ENCODE data around the gene HSD17B14.
A peak's percentile ranks its signal among the peaks of the same experiment; 100 is the strongest.

HSD17B14 gene

DNA sequence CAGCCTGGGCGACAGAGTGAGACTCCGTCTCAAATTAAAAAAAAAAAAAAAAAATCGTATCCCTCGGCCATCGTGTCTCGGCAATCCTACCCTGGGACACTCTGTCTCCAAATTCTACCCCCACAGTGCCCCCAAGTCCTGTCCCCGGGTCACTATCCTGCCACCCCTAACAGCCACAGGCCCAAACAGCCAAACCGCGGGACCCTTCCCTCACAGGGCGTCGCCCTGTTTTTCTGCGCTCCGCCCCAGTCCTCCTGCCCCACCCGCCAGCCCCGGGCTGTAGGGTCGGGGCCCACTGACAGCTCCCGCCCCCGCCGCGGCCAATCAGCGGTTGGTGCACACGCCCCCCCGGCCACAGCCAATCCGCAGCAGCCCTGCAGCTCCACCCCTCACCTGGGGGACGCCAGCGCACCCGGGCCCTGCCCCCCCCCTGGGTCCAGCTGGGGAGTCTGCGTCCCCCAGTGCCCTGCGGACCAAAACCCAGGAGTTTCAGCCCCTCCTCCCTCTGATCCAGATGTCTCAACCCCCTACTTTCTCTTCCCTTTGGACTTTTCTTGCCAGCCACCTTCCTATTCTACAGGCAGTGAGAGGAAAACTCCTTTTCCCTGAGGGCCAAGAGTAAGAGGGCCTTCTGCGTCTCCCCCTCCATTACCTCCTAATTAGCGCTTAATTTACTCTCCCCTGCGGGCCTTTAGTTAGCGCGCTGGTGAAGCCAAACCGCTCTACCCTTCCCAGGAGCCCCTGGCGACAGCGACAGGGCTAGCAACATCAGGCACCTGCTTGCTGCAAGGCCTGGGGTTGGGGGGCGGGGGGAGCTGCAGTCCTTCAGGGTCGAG is 24.0 kb downstream of the HSD17B14 start:
- peak overlapping the region; percentile 81 to 89 for H3K4me3 Mint-ChIP-seq
- DNase-seq, result peak in 2 of 3 experiments; percentile 35 to 37
- peak overlapping the region; percentile 49 to 58 for H3K27ac Mint-ChIP-seq
- no peaks in the 10 kb centered on the region for H3K9me3 Mint-ChIP-seq
- peak; percentile 64 for ATAC-seq (replicated peaks)
- peaks cover 18 to 22% of the 10 kb centered on the region in 2 donors for H3K4me1 Mint-ChIP-seq (ENCODE audit: low read depth in 2 of 2)
- no peaks in the 10 kb centered on the region for H3K27me3 Mint-ChIP-seq
- peaks cover 13% of the 10 kb centered on the region for H3K36me3 Mint-ChIP-seq (ENCODE audit: insufficient read depth)

GRCh38 chr19:48810151-48810550 is 26.1 kb downstream of the HSD17B14 start:
- ATAC-seq (replicated peaks) (no peak), DNase-seq (no peak)
- Mint-ChIP-seq H3K27ac (peak overlapping the region; percentile 77 to 79), H3K9me3 (no peaks in the 10 kb centered on the region), H3K27me3 (no peaks in the 10 kb centered on the region), H3K4me3 (peak overlapping the region; percentile 88 to 89), H3K36me3 (ENCODE audit: insufficient read depth) (peaks cover 13% of the 10 kb centered on the region), H3K4me1 (ENCODE audit: low read depth in 2 of 2) (peaks cover 22 to 27% of the 10 kb centered on the region in 2 donors)

DNA sequence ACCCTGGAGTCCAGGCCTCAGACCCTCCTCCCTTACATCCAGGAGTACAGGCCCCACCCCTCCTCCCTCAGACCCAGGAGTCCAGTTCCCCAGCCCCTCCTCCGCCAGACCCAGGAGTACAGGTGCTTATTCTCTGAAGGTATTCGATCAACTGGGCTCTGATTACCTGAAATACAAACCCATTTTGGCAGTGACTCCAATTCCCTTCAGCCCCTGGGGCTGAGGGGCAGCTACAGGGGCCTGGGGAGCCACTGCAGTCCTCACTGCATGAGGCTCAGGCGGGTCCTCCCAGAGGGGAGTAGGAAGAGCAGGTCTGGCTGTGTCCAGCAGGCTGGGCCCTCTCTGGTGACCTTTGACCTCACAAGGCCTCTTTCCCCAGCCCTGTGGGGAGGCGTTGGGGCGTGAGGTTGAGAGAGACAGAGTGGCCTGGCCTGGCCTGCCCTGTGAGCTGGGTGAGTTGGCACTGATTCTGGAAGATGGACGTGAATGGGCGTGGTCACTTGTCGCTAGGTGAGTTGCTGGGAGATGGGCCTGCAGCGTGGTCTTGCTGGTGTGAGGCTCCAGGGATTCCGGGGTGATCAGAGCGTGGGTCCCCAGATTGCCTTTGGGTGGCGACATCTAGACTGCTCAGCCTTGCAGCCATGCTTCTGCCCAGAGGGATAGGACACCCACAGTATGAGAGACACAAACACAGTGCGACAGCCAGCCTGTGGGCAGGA is 28.5 kb downstream of the HSD17B14 start:
- no peak for DNase-seq
- no peak for ATAC-seq (replicated peaks)
- Mint-ChIP-seq H3K27me3 (no peaks in the 10 kb centered on the region), H3K27ac (peak overlapping the region in 1 of 2 donors; percentile 9), H3K4me1 (ENCODE audit: low read depth in 2 of 2) (peaks cover 22 to 27% of the 10 kb centered on the region in 2 donors), H3K4me3 (no peak overlapping the region), H3K36me3 (ENCODE audit: insufficient read depth) (peaks cover 12% of the 10 kb centered on the region), H3K9me3 (no peaks in the 10 kb centered on the region)

DNA sequence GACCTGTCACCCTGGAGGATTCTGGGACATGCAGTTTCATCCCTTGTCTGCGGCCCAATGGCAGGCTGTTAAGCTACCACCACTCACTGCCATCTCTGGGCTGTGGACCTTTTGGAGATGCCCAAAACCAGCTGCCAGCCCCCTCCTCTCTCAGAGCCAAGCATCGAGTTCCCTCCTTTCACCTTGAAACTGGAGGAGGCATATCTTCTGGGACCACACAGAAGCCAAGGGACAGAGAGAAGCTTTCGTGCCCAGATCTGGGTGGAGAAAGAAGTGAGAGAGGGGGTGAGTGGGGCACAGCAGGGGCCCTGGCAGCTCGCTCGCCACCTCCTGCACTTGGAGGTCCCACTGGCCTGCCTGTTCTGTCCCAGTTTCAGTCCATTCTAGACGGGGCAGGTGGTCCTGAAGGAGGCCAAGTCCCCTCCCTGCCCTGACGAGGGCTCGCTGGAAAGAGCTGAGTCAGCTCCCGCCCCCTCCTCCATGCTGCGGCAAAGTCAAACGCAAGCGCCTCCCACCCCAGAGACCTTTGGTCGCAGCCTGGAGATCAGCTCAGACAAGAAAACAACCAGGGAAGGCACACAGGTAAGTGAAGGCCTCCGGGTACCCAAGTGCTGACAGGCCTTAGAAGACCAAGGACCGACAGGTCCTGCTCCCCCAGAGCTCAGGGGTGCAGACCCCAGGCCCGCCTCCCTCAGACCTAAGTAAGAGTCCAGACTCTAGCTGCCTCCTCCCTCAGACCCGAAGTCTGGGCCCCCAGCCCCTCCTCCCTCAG is 29.3 kb downstream of the HSD17B14 start:
- H3K27ac Mint-ChIP-seq, result no peak overlapping the region
- no peaks in the 10 kb centered on the region for H3K27me3 Mint-ChIP-seq
- DNase-seq (no peak), ATAC-seq (replicated peaks) (peak; percentile 58)
- peaks cover 19 to 22% of the 10 kb centered on the region in 2 donors for H3K4me1 Mint-ChIP-seq (ENCODE audit: low read depth in 2 of 2)
- no peak overlapping the region for H3K4me3 Mint-ChIP-seq
- no peaks in the 10 kb centered on the region for H3K9me3 Mint-ChIP-seq
- H3K36me3 Mint-ChIP-seq (ENCODE audit: insufficient read depth), result peaks cover 5% of the 10 kb centered on the region

- peaks cover 19 to 22% of the 10 kb centered on the region in 2 donors for H3K4me1 Mint-ChIP-seq (ENCODE audit: low read depth in 2 of 2)
- H3K36me3 Mint-ChIP-seq (ENCODE audit: insufficient read depth), result peaks cover 3% of the 10 kb centered on the region
- H3K27me3 Mint-ChIP-seq, result no peaks in the 10 kb centered on the region
- peak overlapping the region; percentile 49 to 62 for H3K27ac Mint-ChIP-seq
- ATAC-seq (replicated peaks), result no peak
- H3K9me3 Mint-ChIP-seq, result no peaks in the 10 kb centered on the region
- peak; percentile 38 to 41 (median 40) for DNase-seq
- no peak overlapping the region for H3K4me3 Mint-ChIP-seq
Observed at GRCh38 chr19:48806518-48806817, 29.8 kb downstream of the HSD17B14 start.

DNA sequence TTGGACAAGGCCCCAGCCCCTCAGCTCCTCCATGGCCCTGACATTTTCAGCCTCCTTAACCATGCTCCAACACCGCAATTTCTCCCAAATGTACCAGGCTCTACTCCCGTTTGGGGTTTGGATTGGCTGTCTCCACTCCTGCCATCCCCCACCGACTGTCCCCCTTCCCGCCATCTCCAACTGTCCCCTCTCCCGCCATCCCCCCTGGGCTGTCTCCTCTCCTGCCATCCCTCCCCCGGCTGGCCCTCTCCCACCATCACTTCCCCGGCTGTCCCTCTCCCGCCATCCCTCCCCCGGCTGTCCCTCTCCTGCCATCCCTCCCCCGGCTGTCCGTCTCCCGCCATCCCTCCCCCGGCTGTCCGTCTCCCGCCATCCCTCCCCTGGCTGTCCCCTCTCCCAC is 30.8 kb downstream of the HSD17B14 start:
- peaks cover 16 to 19% of the 10 kb centered on the region in 2 donors for H3K4me1 Mint-ChIP-seq (ENCODE audit: low read depth in 2 of 2)
- no peak overlapping the region for H3K4me3 Mint-ChIP-seq
- H3K27ac Mint-ChIP-seq, result peak overlapping the region in 1 of 2 donors; percentile 25
- no peaks in the 10 kb centered on the region for H3K36me3 Mint-ChIP-seq (ENCODE audit: insufficient read depth)
- DNase-seq (no peak), ATAC-seq (replicated peaks) (no peak)
- H3K27me3 Mint-ChIP-seq, result no peaks in the 10 kb centered on the region
- H3K9me3 Mint-ChIP-seq, result no peaks in the 10 kb centered on the region

DNA sequence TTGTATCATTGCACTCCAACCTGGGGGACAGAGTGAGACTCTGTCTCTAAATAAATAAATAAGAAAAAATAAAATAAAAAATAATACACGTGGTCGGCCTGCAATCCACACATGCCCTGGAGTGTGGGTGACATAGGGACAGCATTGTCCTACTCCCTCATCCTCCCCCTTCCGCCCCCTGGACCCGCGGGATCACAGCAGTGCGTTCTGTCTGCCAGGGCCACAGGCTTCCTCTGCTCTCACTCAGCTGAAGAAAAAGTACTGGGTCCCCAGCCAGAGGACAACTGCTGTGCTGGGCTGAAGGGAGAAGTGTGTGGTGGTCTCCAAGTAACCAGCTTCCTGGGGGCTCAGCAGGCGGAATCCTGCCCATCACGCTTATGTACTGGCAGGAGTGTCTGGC is 31.8 kb downstream of the HSD17B14 start:
- Mint-ChIP-seq H3K27ac (no peak overlapping the region), H3K27me3 (no peaks in the 10 kb centered on the region), H3K4me1 (ENCODE audit: low read depth in 2 of 2) (peaks cover 6 to 10% of the 10 kb centered on the region in 2 donors), H3K4me3 (no peak overlapping the region), H3K36me3 (ENCODE audit: insufficient read depth) (no peaks in the 10 kb centered on the region), H3K9me3 (no peaks in the 10 kb centered on the region)
- DNase-seq, result no peak
- ATAC-seq (replicated peaks), result no peak

DNA sequence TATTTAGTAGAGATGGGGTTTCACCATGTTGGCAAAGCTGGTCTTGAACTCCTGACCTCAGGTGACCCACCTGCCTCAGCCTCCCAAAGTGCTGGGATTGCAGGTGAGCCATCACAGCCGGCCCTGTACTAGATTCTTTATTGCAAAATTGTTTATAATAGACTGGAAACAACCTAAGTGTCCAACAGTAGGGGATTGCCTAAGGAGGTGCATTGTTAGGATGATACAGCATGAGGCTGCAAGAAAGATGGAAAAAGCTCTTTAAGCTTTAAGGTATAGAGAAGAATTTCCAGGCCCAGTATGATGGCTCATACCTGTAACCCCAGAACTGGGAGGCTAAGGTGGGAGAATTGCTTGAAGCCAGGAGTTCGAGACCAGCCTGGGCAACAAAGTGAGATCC is 33.7 kb downstream of the HSD17B14 start:
- Mint-ChIP-seq H3K9me3 (no peaks in the 10 kb centered on the region), H3K36me3 (ENCODE audit: insufficient read depth) (no peaks in the 10 kb centered on the region), H3K27ac (no peak overlapping the region), H3K4me1 (ENCODE audit: low read depth in 2 of 2) (peaks cover 4 to 5% of the 10 kb centered on the region in 2 donors), H3K4me3 (no peak overlapping the region), H3K27me3 (no peaks in the 10 kb centered on the region)
- no peak for ATAC-seq (replicated peaks)
- no peak for DNase-seq

DNA sequence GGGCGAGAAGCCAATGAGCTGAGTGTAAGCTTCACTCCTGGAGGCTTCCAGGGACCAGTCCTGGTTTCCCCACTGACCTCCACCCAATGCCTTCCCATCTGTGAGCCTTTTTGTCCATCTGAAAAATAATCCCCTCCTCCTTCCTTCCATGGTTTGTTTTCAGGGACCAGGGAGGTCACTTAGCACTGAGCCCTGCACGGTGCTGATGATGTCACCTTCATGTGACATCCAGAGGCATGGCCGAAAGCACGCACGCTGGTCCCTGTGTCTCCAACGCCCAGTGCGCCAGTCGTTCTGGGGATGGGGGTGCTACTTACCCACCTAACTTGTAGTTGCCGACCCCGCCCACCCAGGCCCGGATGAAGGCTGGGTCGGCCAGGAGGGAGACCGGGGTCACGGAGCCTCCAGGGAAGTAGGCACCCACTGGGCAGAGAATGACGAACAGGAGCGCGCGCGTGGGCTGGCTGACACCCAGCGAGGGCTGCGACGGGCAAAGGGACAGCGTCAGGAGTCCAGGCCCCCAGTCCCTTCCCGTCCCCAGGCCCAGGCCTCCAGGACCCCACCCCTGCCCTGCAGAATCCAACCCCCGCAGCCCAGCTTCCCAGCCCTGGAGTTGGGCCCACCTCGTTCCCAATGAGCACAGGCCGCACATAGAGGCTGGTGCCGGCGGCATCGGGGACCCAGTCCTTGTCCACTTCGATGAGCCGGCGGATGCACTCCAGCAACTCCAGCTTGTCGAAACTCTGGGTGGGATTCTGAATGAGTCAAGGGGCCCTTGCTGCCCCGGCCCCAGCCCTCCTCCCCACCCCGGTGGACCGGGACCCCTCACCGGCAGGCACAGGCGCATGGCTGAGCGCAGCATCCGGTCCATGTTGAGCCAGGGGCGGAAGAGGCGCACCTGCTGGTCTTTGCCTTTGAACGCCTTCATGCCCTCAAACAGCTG is 36.7 kb downstream of the HSD17B14 start:
- no peaks in the 10 kb centered on the region for H3K9me3 Mint-ChIP-seq
- no peak overlapping the region for H3K27ac Mint-ChIP-seq

DNA sequence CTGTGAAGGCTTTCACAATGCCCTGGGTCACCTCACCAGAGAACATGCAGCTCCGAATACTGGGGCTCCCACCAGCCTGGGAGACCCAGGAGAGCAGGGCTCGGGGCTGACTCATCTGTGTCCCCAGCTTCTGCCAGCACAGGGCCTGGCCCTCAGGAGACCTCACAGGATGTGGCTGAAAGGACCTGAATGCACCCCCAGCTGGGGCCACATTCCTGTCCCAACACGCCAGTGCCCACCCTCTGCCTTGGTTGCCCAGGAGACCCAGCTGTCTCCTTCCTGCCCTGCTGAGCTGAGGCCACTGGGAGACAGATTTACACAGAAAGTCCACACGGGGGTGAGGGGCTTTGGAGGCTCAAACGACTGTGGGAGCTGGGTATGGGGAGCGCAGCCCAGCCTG is 37.4 kb downstream of the HSD17B14 start:
- DNase-seq, result no peak
- H3K36me3 Mint-ChIP-seq (ENCODE audit: insufficient read depth), result no peaks in the 10 kb centered on the region
- no peak overlapping the region for H3K27ac Mint-ChIP-seq
- H3K9me3 Mint-ChIP-seq, result no peaks in the 10 kb centered on the region
- H3K27me3 Mint-ChIP-seq, result no peaks in the 10 kb centered on the region
- H3K4me1 Mint-ChIP-seq (ENCODE audit: low read depth in 2 of 2), result peaks cover 5 to 9% of the 10 kb centered on the region in 2 donors
- H3K4me3 Mint-ChIP-seq, result no peak overlapping the region
- no peak for ATAC-seq (replicated peaks)

More for the DNA sequence above, 36.7 kb downstream of the HSD17B14 start:
- no peak for ATAC-seq (replicated peaks)
- no peaks in the 10 kb centered on the region for H3K36me3 Mint-ChIP-seq (ENCODE audit: insufficient read depth)
- peaks cover 5 to 6% of the 10 kb centered on the region in 2 donors for H3K4me1 Mint-ChIP-seq (ENCODE audit: low read depth in 2 of 2)
- H3K4me3 Mint-ChIP-seq, result no peak overlapping the region
- H3K27me3 Mint-ChIP-seq, result no peaks in the 10 kb centered on the region
- no peak for DNase-seq

DNA sequence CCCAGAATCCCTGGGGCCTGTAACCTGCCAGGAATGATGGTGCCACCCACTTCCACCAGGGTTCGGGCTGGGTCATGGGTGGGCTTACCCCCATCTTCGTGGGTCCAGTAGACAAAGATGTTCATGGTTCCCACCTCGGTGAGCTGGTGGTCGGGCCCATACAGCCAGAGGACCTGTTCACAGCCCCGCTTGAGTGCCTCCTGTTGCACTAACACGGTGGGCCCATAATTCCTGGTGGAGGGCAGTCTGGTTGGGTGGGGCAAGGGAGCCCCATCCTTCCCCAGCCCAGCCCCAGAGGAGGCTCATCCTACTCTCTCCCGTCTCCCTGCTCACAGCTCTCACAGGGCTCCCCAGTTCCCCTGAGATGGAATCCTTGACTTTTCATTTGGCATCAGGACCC is 39.2 kb downstream of the HSD17B14 start:
- peaks cover 5 to 9% of the 10 kb centered on the region in 2 donors for H3K4me1 Mint-ChIP-seq (ENCODE audit: low read depth in 2 of 2)
- DNase-seq, result no peak
- no peaks in the 10 kb centered on the region for H3K36me3 Mint-ChIP-seq (ENCODE audit: insufficient read depth)
- H3K27me3 Mint-ChIP-seq, result no peaks in the 10 kb centered on the region
- H3K9me3 Mint-ChIP-seq, result no peaks in the 10 kb centered on the region
- no peak for ATAC-seq (replicated peaks)
- no peak overlapping the region for H3K27ac Mint-ChIP-seq
- H3K4me3 Mint-ChIP-seq, result peak overlapping the region in 1 of 2 donors; percentile 21

DNA sequence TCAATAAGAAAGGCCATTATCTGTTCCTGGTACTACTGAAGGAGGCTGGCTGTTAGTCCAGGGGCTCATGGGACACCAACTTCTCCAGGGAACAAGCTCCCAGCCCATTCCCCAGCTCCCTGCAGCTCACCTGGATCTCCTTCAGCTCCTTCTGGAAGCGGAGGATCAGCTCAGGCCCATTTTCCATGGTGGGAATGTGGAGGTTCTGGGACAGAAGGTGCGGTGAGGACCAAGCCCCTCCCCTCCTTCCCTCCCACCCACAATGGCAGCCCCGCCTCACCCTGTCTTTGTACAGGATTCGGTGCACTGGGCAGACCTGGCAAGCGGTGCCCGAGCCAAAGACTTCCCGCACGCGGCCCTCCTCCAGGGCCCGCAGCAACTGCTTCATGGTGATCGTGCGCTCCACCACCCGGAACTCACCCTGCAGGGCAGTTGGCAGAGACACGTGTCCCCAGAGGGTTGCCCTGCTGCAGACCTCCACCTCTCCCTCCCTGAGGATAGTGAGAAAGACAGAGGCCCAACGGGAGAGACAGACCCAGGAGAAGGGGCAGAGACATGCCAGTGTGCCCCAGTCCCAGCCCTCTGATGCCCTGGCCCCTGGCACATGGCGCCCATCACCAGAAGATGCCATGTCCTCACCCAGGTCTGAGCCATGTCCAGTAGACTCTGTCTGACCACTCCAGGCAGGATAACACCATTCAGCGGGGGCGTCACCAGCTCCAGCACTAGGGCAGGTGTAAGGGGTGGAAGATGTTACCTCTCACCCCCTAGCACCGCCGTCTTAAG is 39.8 kb downstream of the HSD17B14 start:
- Mint-ChIP-seq H3K36me3 (ENCODE audit: insufficient read depth) (no peaks in the 10 kb centered on the region), H3K4me1 (ENCODE audit: low read depth in 2 of 2) (peaks cover 5 to 9% of the 10 kb centered on the region in 2 donors), H3K4me3 (no peak overlapping the region), H3K9me3 (no peaks in the 10 kb centered on the region), H3K27ac (no peak overlapping the region), H3K27me3 (no peaks in the 10 kb centered on the region)
- DNase-seq (no peak), ATAC-seq (replicated peaks) (no peak)

Data from effector memory CD8-positive, alpha-beta T cell (primary cell).